ENCODE data around the gene HEATR1. TPM values are rescaled to one million over a fixed set of nuclear protein-coding genes. Genes with fewer than 3 reads are reported as not detected.
A peak's percentile ranks its signal among the peaks of the same experiment; 100 is the strongest.

HEATR1 gene
- total RNA-seq, 2 donors from 2014 or later = 51.8 to 65.4 TPM

DNA sequence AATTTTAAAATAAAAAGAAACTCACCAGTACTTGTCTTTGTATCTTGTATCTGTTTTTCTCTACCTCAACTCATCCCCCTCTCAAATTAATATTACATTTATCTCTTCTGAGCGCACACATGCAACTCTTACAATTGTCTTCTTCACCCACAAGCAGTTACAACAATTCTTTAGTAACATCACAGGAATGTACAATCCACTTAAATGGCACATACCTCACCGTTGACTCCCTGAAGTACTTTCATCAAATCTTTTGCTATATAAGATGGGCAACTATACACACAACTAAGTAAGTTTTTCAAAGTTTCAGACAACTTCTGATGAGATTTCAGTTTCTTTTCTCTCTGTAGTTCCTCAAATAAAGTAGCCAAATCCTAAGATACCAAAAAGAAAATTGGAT, 28.3 kb downstream of the HEATR1 start:
- Mint-ChIP-seq H3K4me1 (no peaks in the 10 kb centered on the region), H3K27me3 (ENCODE audit: insufficient read depth) (no peaks in the 10 kb centered on the region), H3K9me3 (no peaks in the 10 kb centered on the region), H3K4me3 (no peak overlapping the region), H3K36me3 (ENCODE audit: low read depth) (peaks cover 61% of the 10 kb centered on the region), H3K27ac (no peak overlapping the region)
- Histone ChIP-seq H3K9me3 (ENCODE audit: control insufficient read depth, low read length) (no peaks in the 10 kb centered on the region), H3K4me1 (ENCODE audit: control insufficient read depth, insufficient read depth, low read length) (no peaks in the 10 kb centered on the region), H3K36me3 (ENCODE audit: control insufficient read depth, insufficient read depth, low read length) (peaks cover 88% of the 10 kb centered on the region), H3K4me3 (ENCODE audit: low read length) (no peak overlapping the region), H3K27me3 (ENCODE audit: control insufficient read depth, insufficient read depth, low read length, poor library complexity, severe bottlenecking) (no peaks in the 10 kb centered on the region), H3K9ac (ENCODE audit: extremely low read depth, low read length, poor library complexity, severe bottlenecking) (no peak overlapping the region), H3K27ac (ENCODE audit: low read depth, low read length) (no peak overlapping the region)
- TF ChIP-seq, protein P1, sequence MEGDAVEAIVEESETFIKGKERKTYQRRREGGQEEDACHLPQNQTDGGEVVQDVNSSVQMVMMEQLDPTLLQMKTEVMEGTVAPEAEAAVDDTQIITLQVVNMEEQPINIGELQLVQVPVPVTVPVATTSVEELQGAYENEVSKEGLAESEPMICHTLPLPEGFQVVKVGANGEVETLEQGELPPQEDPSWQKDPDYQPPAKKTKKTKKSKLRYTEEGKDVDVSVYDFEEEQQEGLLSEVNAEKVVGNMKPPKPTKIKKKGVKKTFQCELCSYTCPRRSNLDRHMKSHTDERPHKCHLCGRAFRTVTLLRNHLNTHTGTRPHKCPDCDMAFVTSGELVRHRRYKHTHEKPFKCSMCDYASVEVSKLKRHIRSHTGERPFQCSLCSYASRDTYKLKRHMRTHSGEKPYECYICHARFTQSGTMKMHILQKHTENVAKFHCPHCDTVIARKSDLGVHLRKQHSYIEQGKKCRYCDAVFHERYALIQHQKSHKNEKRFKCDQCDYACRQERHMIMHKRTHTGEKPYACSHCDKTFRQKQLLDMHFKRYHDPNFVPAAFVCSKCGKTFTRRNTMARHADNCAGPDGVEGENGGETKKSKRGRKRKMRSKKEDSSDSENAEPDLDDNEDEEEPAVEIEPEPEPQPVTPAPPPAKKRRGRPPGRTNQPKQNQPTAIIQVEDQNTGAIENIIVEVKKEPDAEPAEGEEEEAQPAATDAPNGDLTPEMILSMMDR (conservative IDR thresholded peaks at IDR 0.05) = no peak
- no peak for DNase-seq
- WGBS, 2 experiments (ENCODE audit: insufficient coverage in 1 of 2, insufficient read length in 1 of 2) = 45 to 50% methylated on average over 2 of the region's 2 CpGs

DNA sequence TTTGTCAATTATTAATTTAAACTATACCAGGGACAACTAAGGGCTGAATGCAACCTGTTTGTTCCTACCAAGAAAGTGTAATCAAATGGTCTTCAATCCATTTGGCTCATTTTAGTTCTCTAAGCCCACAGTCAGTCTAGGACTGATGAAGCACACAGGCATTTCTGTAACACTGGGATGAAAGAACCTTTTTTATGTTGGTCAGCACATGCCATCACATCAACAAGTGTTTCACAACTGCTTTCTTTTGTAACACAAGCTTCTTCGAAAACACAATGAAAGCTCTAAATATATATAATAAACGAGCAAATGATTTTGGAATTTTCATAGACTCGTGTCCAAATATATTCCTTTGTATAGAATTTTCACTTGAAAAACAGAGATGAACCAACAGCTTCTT, 28.8 kb downstream of the HEATR1 start:
- Mint-ChIP-seq H3K27ac (no peak overlapping the region), H3K4me1 (no peaks in the 10 kb centered on the region), H3K36me3 (ENCODE audit: low read depth) (peaks cover 58% of the 10 kb centered on the region), H3K9me3 (no peaks in the 10 kb centered on the region), H3K27me3 (ENCODE audit: insufficient read depth) (no peaks in the 10 kb centered on the region), H3K4me3 (no peak overlapping the region)
- 92 to 94% methylated on average over 2 to 3 of the region's 3 CpGs for WGBS, 2 experiments (ENCODE audit: insufficient coverage in 1 of 2, insufficient read length in 1 of 2)
- DNase-seq = no peak
- H3K4me1 ChIP-seq (ENCODE audit: control insufficient read depth, insufficient read depth, low read length) = no peaks in the 10 kb centered on the region
- no peak overlapping the region for H3K27ac ChIP-seq (ENCODE audit: low read depth, low read length)
- H3K36me3 ChIP-seq (ENCODE audit: control insufficient read depth, insufficient read depth, low read length) = peaks cover 90% of the 10 kb centered on the region
- no peaks in the 10 kb centered on the region for H3K9me3 ChIP-seq (ENCODE audit: control insufficient read depth, low read length)
- H3K27me3 ChIP-seq (ENCODE audit: control insufficient read depth, insufficient read depth, low read length, poor library complexity, severe bottlenecking) = no peaks in the 10 kb centered on the region
- TF ChIP-seq, protein P1 (conservative IDR thresholded peaks at IDR 0.05) = no peak
- H3K4me3 ChIP-seq (ENCODE audit: low read length) = no peak overlapping the region
- H3K9ac ChIP-seq (ENCODE audit: extremely low read depth, low read length, poor library complexity, severe bottlenecking) = no peak overlapping the region

DNA sequence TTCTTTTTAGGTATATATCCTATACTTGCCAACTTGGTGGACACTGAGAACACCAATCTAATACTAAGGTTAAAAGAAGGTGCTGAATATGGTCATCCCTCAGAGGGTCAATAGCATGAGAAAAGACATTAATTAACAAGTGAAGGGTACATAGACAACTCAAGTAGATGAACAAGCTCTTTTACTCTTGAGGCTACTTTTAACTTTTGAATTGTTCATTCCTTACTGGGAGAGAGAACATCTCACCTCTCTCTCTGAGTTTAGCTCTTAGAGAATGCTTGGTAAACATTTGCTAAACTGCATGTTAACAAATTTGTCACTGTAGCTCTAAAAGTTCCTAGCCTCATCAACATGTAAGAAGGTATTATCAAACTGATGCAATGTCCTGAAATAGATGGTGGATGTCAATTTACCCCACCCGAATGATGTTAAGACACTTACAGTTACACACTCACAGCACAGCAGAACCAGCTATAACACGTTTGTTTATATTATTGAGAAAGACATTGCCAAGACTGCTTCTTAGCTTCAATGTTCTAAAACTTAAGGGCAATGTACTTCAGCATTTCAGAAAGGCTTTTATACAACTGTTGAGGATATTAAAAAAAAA, 35.9 kb downstream of the HEATR1 start:
- H3K4me3 Mint-ChIP-seq = no peak overlapping the region
- Histone ChIP-seq H3K36me3 (ENCODE audit: control insufficient read depth, insufficient read depth, low read length) (peaks cover 83% of the 10 kb centered on the region), H3K27ac (ENCODE audit: low read depth, low read length) (no peak overlapping the region), H3K27me3 (ENCODE audit: control insufficient read depth, insufficient read depth, low read length, poor library complexity, severe bottlenecking) (no peaks in the 10 kb centered on the region), H3K4me3 (ENCODE audit: low read length) (peak overlapping the region; percentile 10), H3K9me3 (ENCODE audit: control insufficient read depth, low read length) (no peaks in the 10 kb centered on the region), H3K9ac (ENCODE audit: extremely low read depth, low read length, poor library complexity, severe bottlenecking) (no peak overlapping the region), H3K4me1 (ENCODE audit: control insufficient read depth, insufficient read depth, low read length) (peaks cover 3% of the 10 kb centered on the region)
- 90% methylated on average over 2 of the region's 2 CpGs; no CpG with 5 or more reads in 1 of the 2 experiments for WGBS, 2 experiments (ENCODE audit: insufficient coverage in 1 of 2, insufficient read length in 1 of 2)
- no peaks in the 10 kb centered on the region for H3K9me3 Mint-ChIP-seq
- no peak overlapping the region for H3K27ac Mint-ChIP-seq
- no peak for DNase-seq
- H3K27me3 Mint-ChIP-seq (ENCODE audit: insufficient read depth) = no peaks in the 10 kb centered on the region
- peaks cover 83% of the 10 kb centered on the region for H3K36me3 Mint-ChIP-seq (ENCODE audit: low read depth)
- peaks cover 15% of the 10 kb centered on the region for H3K4me1 Mint-ChIP-seq
- TF ChIP-seq, protein P1 (conservative IDR thresholded peaks at IDR 0.05) = no peak
